Urinary bladder (tissue), 4 donors: Measurements from ENCODE around the gene OR56B1. TPM values are rescaled to one million over a fixed set of nuclear protein-coding genes. Genes with fewer than 3 reads are reported as not detected.
A peak's percentile ranks its signal among the peaks of the same experiment; 100 is the strongest.
"Not testable (repeated sequence)": the region's sequence is repeated elsewhere in the genome, so short reads cannot be mapped to it uniquely, and the experiment has no call there.

Experiments
- DNase-seq: peaks from one replicate; pipeline ENCODE4 v3.0.0-alpha.2; 2015; ENCODE audit errors: extremely low spot score
- H3K27ac ChIP-seq: one replicate; pipeline ENCODE4 v1.5.1; 2013; ENCODE audit warnings: low read depth, mild to moderate bottlenecking, moderate library complexity
- H3K36me3 ChIP-seq: one replicate; pipeline ENCODE4 v1.6.1; 2013; ENCODE audit warnings: mild to moderate bottlenecking, moderate library complexity; ENCODE audit not compliant: insufficient read depth
- H3K4me1 ChIP-seq: one replicate; pipeline ENCODE4 v1.6.1; 2013; ENCODE audit warnings: mild to moderate bottlenecking, moderate library complexity; ENCODE audit not compliant: insufficient read depth
- H3K4me3 ChIP-seq: one replicate; pipeline ENCODE4 v1.5.1; 2013; ENCODE audit warnings: low read depth, low read length
- WGBS: extraction: QIAGEN DNeasy Blood & Tissue Kit; methylation state at CpG from one replicate; pipeline ENCODE4 v1.1.7; 2013; 5-methylcytosine and 5-hydroxymethylcytosine counted together
- polyA plus RNA-seq: library from polyadenylated mRNA; stranded (reverse); fragments of 200-250 nt; gene quantifications from one replicate; pipeline ENCODE4 v1.2.3, GENCODE V29; 2013
- total RNA-seq: library from RNA; depleted of rRNA; stranded (reverse); fragments of >200 nt; gene quantifications from one replicate; pipeline ENCODE4 v1.2.3, GENCODE V29; 2014
- donor health status: healthy with polysubstance abuse.
- donor health status: healthy.

The OR56B1 gene
- 0.11 TPM for total RNA-seq
- not detected for polyA plus RNA-seq

- WGBS, result 79% methylated on average over 1 of the region's 1 CpG
- Histone ChIP-seq H3K36me3 (no peaks in the 10 kb centered on the region), H3K4me3 (no peak within 1 kb of the TSS), H3K27ac (no peak within 1 kb of the TSS), H3K4me1 (no peaks in the 10 kb centered on the region)
- DNase-seq, result no peak
Measured at GRCh38 chr11:5736396-5736795, at the start of gene OR56B1. Gene OR56B1 (plus strand): TSS chr11:5736448. CDS start chr11:5736517, 69 bp downstream.

GRCh38 chr11:5688482-5688881 lies 47.8 kb upstream of the OR56B1 start:
- 94% methylated on average over 1 of the region's 1 CpG for WGBS
- DNase-seq, result no peak

DNA sequence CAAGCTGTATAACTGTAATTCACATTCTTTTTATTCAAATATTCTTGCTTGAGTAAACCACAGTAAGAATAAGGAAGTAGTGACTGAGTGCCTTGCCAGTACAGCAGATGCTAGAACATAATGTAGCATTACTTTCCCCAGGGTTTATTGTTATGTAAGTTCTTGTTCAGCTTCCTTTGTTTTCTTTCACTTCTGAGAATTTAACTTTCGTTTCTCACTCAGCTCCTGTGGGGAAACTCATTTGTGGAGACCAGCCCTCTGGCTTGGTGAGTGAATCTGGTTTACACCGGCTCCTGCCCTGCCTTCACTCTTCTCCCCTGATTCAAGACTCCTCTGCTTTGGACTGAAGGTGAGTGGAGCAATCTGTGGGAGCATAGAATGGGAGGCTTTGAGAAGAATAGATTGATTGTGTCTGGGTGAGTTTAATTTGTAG lies 46.7 kb upstream of the OR56B1 start, which contains the start of gene TRIM22:
Gene TRIM22, plus strand, starts transcription at position 240 of the 433 bp plus-strand sequence. CDS start 6,443 bp downstream, outside the sequence.
- 15% methylated on average over 2 of the region's 2 CpGs for WGBS
- peak; percentile 14 for DNase-seq
- Histone ChIP-seq H3K4me1 (no peaks in the 10 kb centered on the region), H3K27ac (peak within 1 kb of the TSS; percentile 87), H3K36me3 (no peaks in the 10 kb centered on the region), H3K4me3 (peak within 1 kb of the TSS; percentile 54)

More at GRCh38 chr11:5688482-5688881, 47.8 kb upstream of the OR56B1 start:
- peak overlapping the region; percentile 23 for H3K27ac ChIP-seq
- H3K36me3 ChIP-seq, result no peaks in the 10 kb centered on the region
- H3K4me1 ChIP-seq, result no peaks in the 10 kb centered on the region
- H3K4me3 ChIP-seq, result no peak overlapping the region

GRCh38 chr11:5690216-5690615 lies 46.0 kb upstream of the OR56B1 start:
- Histone ChIP-seq H3K4me1 (no peaks in the 10 kb centered on the region), H3K36me3 (no peaks in the 10 kb centered on the region), H3K27ac (peak overlapping the region; percentile 87), H3K4me3 (peak overlapping the region; percentile 54)
- WGBS, result 14% methylated on average over 5 of the region's 5 CpGs
- DNase-seq, result no peak

DNA sequence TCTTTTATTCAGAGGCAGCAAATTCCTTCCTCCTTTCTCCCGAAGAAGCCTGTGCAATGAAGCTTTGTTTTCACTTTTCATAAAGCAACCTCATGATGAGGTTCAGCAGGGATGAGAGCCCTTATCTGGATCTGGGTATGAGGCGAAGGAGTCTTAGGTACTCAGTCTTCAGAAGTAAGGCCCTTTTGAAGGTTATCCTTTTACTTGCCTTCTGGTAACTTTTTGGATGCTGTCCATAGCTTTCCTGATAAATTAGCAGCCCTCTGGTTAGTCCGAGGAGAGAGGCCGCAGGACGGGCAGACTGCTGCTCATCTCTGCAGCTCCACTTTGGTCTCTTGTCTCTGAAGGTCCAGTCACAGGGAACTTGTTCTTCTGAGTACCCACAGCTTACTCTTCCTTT lies 45.5 kb upstream of the OR56B1 start:
- no peak for DNase-seq
- Histone ChIP-seq H3K36me3 (no peaks in the 10 kb centered on the region), H3K27ac (peak overlapping the region; percentile 87), H3K4me1 (no peaks in the 10 kb centered on the region), H3K4me3 (peak overlapping the region; percentile 54)
- WGBS, result 22% methylated on average over 5 of the region's 5 CpGs

DNA sequence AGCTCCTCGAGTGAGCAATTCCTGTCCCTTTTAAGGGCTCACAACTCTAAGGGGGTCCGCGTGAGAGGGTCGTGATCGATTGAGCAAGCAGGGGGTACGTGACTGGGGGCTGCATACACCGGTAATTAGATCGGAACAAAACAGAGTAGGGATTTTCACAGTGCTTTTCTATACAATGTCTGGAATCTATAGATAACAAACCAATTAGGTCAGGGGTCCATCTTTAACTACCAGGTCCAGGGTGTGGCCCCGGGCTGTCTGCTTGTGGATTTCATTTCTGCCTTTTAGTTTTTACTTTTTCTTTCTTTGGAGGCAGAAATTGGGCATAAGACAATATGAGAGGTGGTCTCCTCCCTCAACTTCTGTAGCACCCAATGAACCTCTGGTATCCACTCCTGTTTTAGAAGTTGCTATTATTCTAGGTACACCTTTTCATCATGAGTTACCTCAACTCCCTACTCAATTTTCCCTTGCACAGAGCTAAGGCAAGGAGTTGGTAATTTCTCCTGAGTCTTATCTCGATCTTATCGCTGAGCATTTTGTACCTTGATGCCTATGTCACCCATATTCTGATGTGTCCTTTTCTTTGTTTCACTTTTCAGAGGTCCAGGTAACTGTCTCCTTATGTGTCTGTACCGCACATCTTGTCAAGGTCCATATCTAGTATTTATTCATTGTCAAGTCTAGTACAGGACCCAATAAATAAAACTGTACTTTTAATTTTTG lies 44.8 kb upstream of the OR56B1 start:
- DNase-seq, H3K4me1 ChIP-seq, H3K36me3 ChIP-seq: not testable (repeated sequence)
- Histone ChIP-seq H3K27ac (peak overlapping the region; percentile 73), H3K4me3 (peak overlapping the region; percentile 54)
- 79% methylated on average over 12 of the region's 12 CpGs for WGBS

DNA sequence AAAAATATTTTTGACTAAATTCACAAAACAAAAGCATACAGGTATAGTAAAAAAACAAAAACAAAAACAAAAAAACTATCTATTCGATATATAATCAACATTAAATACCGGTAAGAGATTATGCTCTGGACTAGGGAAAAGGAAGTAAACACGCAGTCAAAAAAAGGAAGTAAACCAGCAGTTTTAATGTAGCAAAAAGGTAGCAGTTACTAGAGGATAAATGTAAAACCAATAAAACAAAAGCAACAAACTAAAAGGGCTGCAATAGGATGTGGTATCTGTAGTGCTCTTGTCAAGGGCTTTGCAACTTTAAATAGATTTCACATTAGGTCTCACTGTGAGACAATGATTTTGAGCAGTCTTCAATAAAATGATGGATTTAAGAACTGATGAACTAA lies 44.3 kb upstream of the OR56B1 start:
- WGBS, result 74% methylated on average over 3 of the region's 3 CpGs
- DNase-seq, result no peak
- Histone ChIP-seq H3K27ac (peak overlapping the region; percentile 2), H3K4me3 (no peak overlapping the region), H3K4me1 (no peaks in the 10 kb centered on the region), H3K36me3 (no peaks in the 10 kb centered on the region)

DNA sequence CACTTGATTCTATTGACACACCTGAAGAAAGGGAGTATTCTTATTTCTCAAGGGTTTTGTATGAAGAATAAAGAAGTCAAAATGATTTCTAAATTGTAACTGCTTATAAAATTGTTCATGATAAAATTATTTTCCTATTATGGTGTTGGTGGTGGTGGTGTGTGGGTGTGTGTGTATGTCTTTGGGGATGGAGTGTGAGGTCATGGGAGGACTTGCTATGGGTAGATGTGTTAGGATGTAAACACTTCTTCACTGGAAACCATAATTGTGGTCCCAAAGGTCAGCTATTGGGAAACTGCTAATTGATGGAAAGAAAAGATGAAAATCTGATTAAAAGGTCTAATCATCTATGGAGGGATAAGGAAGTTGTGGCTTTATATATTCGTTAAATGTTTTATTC lies 41.6 kb upstream of the OR56B1 start:
- WGBS, result 85% methylated on average over 1 of the region's 1 CpG
- H3K4me3 ChIP-seq, result no peak overlapping the region
- no peak for DNase-seq
- H3K4me1 ChIP-seq, result no peaks in the 10 kb centered on the region
- no peak overlapping the region for H3K27ac ChIP-seq
- H3K36me3 ChIP-seq, result no peaks in the 10 kb centered on the region

DNA sequence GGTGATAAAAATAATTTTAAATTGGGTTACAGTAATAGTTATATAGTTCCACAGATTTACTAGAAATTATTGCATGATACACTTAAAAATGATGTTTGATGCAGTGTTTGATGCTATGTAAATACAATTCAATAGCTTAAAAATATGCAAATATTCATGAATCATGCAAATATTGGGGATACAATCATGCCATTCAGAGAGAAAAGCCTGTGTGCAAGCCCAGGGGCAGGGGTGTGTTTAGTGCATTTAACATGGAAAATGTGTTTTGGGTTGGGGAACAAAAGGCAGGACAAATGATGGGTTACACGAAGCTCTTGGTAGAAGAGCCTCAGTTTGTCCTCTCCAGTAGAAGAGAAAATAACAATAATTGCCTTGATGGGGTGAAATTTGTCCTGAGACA lies 40.7 kb upstream of the OR56B1 start:
- Histone ChIP-seq H3K36me3 (no peaks in the 10 kb centered on the region), H3K4me1 (no peaks in the 10 kb centered on the region), H3K4me3 (no peak overlapping the region), H3K27ac (no peak overlapping the region)
- no peak for DNase-seq
- WGBS, result 74% methylated on average over 1 of the region's 1 CpG

- Histone ChIP-seq H3K27ac (no peak overlapping the region), H3K4me3 (no peak overlapping the region), H3K36me3 (no peaks in the 10 kb centered on the region), H3K4me1 (no peaks in the 10 kb centered on the region)
- WGBS, result 63% methylated on average over 2 of the region's 2 CpGs
- no peak for DNase-seq
Measured at GRCh38 chr11:5696210-5696609, 40.0 kb upstream of the OR56B1 start.

- no peak for DNase-seq
- Histone ChIP-seq H3K36me3 (no peaks in the 10 kb centered on the region), H3K4me3 (no peak overlapping the region), H3K27ac (no peak overlapping the region), H3K4me1 (no peaks in the 10 kb centered on the region)
- 91% methylated on average over 7 of the region's 7 CpGs for WGBS
Measured at GRCh38 chr11:5698281-5698680, 38.0 kb upstream of the OR56B1 start.

DNA sequence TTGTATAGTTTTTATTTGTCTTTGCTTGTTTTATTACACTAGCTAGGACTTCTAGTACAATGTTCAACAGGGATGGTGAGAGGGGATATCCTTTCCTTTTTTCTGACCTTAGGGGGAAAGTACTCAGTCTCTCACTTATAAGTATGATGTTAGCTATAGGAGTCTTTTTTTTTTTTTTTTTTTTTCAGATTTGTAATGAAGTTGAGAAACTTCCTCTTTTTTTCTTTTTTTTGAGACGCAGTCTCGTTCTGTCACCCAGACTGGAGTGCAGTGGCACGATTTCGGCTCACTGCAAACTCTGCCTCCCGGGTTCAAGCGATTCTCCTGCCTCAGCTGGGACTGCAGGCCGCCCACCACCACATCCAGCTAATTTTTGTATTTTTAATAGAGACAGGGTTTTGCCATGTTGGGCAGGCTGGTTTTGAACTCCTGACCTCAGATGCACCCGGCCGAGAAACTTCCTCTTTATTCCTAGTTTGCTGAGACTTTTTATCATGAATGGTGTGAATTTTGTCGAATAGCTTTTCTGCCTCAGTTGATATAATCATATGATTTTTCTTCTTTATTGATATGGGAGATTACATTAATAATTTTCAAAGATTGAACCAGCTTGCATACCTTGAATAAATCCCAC lies 35.7 kb upstream of the OR56B1 start:
- H3K4me1 ChIP-seq, result no peaks in the 10 kb centered on the region
- 88% methylated on average over 10 of the region's 10 CpGs for WGBS
- H3K36me3 ChIP-seq, result no peaks in the 10 kb centered on the region
- no peak overlapping the region for H3K4me3 ChIP-seq
- no peak overlapping the region for H3K27ac ChIP-seq
- DNase-seq, result no peak

GRCh38 chr11:5701055-5701577 lies 35.1 kb upstream of the OR56B1 start:
- WGBS, result 60% methylated on average over 3 of the region's 3 CpGs
- Histone ChIP-seq H3K27ac (no peak overlapping the region), H3K4me1 (no peaks in the 10 kb centered on the region), H3K4me3 (no peak overlapping the region), H3K36me3 (no peaks in the 10 kb centered on the region)
- no peak for DNase-seq
